Activated effector memory CD4-positive, alpha-beta T cell treated with Interleukin-2 at 50 U/mL for 16 hours (primary cell): Measurements from ENCODE around the gene PTPRO.

Experiments used
- DNase-seq: peaks from one replicate; pipeline ENCODE4 v3.0.0-alpha.2; 2020

Gene PTPRO

DNA sequence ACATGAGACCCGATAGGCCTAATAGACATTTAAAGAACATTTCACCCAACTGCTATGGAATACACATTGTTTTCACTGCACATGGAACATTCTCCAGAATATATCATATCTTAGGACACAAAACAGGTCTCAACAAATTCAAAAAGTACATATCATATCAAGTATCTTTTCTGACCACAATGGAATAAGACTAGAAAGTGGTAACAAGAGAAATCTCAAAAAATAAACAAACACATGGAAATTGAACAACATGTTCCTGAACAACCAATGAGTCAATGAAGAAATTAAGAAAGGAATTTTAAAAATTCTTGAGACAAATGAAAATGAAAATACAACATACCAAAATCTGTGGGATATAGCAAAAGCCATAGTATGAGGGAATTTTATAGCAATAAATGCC, 208.1 kb downstream of the PTPRO start:
- no peak for DNase-seq

DNA sequence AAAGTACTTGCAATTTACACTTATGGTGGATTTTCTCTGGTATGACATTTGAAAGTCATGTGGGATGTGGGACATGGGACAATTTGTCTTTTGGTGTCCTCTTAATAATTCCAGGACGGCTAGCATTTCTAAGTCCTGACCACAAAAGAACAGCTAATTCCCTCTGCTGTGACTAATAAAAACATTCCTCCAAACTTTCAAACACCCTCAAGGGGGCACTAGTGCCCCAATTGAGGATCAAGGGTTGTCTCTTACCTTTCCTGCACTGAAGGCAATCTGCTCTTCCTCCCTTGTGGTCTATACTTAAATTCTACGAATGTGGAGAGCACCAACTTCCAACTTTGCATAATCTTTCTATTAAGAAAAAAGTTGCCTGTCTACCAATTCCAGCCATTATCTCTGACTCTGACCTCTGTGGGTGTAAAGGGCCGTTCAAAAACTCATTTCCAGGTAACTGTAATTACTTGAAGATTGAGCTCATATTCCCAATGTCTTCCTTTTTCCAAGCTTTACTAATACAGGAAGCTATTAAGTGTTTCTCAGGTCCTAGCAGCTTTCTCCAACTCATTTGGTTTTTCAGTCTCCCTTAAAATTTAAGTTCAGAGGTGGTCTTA, 210.2 kb downstream of the PTPRO start:
- peak; percentile 23 for DNase-seq

DNA sequence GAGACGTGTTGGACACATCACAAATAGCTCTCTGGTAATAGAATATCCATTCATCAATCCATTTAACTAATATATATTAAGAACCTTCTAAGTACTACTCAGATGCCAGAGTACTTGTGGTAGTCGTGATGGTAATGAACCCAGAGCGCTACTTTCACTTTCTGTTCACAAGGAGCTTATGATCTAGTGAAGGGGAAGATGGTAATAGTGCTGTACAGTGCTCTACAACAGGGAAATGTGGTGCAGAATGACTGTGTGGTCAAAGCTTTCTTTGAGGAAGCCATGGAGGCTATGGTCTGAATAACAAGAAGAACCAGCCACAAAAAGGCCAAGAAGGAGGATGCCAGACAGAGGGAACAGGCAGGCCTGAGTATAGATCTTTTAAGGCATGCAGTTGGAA, 212.0 kb downstream of the PTPRO start:
- DNase-seq: no peak

DNA sequence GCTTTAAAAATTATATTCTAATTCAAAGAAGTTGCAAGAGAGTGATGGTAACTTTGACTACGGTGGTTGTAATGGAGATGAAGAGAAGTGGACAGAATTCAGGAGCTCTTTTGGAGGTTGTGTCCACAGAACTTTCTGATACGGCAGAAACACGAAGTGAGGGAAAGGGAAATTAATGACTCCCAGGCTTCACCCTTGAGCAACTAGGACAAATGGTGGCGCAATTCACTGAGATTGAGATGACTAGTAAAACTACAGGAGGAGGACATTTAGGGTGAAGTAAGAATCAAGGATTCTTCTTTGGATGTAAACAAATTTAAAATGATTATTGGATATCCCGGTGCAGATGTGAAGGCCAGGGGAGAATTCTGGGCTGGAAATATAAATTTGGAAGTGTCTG, 212.6 kb downstream of the PTPRO start:
- no peak for DNase-seq

DNA sequence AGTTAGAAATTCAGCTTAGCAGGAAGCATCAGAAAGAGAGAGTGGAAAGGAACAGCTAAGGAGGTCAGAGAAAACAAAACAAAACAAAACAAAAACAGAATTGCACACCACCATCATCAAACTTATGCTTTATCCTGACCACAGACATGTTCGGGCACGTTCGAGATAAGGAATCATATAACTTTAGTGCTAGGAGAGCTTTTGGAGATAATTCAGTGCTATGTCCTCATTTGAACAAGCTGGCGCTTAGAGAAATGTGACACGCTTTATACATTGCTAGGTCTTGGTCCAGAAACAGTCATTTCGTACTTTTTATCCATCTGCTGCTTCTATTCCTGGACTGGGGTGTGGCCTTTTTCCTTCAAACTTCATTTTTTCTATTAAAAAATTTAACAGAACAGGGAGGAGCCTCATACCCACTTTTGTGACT, 213.1 kb downstream of the PTPRO start:
- DNase-seq: no peak

DNA sequence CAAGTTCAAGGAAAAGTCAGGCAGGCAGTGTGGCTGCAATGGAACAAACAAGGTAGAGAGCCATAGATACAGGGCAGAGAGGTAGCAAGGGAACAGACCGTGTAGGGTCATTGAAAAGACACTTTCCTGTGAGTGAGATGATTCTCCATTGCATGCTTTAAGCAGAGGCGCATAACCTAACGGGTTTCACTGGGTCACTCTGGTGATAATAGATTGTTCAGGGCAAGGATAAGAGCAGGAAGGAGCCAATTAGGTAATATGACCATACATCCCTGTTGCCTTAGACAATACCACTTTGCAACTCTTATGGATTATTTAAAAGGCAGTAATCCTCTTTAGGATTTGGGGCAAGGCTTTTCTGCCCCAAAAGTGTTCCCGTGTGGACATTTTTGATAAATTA, 214.1 kb downstream of the PTPRO start:
- DNase-seq: no peak

DNA sequence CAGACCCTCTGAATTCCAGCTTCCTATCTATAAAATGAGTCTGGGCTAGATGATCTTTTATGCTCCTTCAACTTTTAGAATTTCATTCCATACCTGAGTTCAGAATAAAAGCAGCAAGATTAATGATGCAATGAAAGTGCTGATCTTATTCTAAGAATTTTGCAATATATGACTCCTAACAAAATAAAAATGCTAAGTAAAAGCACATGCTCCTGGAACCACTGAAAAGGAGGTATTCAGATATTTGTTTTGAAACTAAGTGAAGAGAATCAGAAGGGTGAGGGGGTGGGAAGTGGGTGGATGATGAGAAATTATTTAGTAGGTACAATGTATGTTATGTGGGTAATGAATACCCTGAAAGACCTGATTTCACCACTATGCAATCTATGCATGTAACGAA, 216.6 kb downstream of the PTPRO start:
- no peak for DNase-seq

DNA sequence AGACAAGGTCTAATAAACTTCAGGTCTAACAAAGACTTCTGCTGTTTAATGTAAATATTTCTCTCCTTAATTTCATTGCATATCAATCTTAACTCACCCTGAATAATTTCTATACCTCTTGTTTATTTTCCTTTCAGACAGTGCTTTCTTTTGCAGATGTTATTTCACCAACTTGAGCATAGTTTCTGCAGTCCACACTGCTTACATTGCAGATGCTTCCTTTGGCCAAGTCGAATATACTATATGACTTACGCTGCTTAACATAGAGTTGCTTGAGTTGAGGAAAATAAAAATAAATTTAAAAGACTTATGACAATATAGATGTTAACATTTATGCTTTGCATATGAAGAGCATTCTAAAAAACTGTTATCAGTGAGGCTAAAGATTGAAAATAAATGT, 217.7 kb downstream of the PTPRO start:
- DNase-seq: no peak

DNA sequence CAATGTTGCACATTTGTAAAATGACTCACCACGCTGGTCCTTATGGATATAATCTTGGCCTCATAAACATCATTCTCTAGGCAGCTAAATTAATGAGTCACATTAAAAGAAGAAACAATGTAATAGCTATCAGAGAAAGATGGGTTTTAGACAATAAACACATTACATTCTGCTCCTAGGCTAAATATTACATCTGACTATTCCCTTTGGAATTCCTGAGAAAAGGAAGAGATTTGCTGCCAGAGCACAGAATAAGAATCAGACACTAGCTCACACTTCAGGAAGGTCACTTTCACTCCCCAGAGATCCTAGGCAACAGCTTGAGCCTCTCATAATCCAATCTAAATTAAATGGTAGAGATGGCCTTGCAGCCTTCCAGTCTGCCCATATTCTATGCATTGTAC, 218.2 kb downstream of the PTPRO start:
- DNase-seq: no peak

DNA sequence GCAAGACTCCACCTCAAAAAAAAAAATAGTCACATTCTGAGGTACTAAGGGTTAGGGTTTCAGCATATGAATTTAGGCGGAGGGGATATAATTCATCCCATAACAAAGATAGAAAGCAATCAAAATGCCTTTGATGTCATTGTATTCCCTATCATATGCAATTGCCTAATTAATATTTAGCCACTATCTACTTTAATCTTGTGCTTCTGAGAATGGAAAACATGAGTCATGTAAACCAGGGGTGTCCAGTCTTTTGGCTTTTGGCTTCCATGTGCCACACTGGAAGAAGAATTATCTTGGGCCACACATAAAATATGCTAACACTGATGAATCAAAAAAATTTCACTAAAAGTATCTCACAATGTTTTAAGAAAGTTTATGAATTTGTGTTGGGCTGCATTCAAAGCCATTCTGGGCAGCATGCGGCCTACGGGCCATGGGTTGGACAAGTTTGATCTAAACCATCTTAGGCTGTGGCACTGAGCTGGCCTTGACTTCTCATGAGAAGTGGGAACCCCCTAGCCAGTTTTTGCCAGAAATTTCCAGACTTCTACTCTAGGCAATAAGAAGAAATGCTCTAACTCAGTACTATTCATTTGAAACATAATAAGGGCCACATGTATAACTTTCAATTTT, 219.8 kb downstream of the PTPRO start:
- no peak for DNase-seq

DNA sequence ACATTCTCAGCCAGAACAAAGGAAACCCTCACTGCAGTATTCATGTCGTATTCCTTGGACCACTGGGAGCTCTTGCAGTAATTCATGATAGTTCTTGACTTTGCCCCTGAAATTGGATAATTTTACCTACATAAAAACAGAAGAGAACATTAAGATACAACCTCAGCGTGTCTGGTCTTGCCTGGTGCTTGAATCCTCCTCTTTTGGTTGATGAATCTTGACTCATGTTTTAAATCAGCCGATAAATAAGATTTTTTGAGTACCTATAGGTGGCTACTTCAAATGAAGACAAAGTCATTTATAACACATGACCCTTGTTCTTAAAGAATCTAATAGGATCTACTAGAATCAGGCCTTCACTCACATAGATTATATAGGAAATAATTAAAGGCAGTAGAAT, 221.0 kb downstream of the PTPRO start:
- no peak for DNase-seq

DNA sequence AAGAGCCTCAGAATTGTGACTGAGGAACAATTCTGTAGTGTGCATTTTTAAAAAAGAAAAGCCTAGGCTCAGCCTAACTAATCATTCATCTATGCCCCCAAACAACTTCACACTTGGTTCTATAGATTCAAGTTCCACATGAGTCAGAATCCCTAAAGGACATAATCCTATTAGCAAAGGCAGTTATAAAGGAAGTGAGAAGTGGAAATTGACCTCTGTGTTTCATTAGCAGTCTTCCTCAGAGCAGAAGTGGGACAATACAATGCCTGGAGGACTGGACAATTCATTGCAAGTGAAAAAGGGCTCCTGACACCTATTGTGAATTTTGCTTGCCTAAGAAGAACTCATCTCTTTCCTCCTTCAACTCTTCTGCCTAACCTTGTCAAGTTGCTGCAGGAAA, 222.3 kb downstream of the PTPRO start:
- no peak for DNase-seq

DNA sequence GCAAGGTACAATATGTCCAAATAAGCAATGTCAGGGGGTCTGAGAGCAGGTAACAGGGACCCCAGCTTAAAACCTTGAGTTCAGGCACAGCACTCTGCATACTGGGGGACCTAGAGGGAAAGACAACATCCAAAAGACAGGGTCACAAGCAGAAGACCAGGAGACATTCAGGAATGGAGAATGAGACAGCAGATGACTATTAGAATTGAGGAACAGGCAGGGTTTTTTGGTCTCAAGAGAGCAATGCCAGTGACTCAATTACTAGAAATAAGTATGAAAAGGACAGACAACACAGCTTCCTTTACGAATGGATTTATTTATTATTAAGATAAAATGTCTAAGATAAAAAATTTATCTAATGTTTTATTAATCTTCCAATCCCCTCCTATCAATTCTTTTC, 223.0 kb downstream of the PTPRO start:
- no peak for DNase-seq

DNA sequence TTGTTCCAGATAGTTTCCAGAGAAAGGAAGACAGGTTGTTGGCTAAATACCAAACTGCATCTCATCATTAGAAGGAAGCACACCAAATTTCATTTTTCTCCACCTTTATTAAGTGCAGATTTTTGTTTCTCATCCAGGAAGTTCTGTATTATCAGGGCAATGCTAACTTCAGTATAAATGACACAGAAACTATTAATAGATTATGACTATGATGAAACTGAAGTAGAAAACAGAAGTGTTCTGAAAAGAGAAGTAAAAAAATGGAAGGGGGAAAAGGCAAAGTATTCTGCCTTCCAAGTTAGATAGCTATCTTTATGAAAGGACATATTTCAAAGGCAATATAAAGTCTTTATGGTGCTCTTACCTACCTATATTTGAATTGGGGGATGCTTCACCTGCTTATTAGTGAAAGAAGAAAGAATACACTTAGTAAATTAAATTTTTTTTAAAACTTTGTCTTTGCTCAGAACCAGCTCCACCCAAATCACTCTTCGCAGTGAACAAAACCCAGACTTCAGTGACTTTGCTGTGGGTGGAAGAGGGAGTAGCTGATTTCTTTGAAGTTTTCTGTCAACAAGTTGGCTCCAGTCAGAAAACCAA, 223.9 kb downstream of the PTPRO start:
- DNase-seq: no peak

DNA sequence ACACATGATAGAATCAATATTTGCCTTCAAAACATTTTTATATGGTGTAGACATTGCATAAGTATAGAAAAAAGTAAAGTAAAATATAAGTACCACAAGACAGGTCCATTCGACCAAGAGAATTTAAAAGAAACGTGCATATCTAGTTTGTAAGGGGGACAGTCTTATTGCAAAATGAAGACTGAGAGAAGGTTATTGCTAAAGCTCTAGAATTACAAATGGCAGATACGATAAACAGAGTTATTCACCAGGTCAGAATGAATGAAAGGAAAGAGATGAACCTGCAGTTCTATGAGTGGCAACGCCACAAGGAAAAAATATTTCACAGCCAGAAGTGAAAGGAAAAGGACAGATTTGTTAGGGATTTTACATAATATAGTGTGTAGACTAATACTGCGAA, 224.8 kb downstream of the PTPRO start:
- DNase-seq: no peak

DNA sequence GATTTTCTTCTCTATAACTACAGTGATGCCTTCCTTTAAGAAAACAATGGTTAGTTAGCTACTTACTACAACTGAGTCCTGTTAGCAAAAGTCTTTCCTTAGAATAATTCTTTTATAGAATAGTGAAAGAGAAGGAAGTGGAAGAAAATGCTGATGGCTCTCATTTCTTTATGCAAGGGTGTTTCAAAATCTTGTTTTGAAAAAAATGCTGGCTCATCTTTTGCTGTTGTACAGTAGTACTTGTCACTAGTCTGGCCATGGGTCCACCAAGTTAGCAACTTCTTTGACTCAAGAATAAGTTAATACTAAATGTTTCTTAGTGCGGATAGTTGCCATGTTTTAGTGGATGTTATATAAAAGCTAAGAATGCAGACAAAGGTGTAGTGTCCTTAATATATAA, 225.4 kb downstream of the PTPRO start:
- no peak for DNase-seq

DNA sequence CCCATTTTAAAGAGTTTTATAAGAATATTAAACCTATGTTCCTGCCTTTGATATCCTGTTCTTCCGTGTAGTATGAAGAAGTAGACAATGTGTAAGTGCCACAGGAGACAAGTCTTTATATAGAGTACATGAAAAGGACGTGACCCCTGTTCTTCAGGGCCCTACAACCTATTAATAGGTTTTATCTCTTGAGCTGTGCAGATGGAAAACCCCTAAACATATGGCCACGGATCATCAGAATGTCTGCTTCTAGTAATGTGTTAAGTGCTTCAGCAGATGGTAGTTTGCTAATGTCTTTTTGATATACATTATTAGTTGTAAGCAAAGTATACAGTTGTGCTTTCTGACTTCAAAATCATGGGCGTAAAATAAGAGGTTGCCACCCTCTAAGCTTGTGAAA, 228.5 kb downstream of the PTPRO start:
- DNase-seq: no peak

DNA sequence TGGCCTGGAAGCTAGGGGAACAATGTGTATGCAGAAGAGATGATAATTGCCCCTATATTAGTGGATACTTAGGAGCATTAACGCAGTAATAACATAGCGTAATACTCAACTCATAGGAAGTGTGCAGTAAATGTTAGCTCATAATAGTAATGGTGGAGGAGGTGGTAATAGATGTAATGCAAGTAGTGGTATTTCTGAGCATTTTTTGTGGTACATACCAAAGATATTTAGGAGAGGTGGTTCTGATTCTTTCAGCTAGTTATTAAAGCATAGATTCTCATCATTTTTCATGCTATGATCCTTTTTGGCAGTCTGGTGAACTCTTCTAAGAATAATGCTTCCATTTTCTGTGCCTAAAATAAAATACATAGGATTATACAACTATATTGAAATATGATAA, 233.1 kb downstream of the PTPRO start:
- no peak for DNase-seq

DNA sequence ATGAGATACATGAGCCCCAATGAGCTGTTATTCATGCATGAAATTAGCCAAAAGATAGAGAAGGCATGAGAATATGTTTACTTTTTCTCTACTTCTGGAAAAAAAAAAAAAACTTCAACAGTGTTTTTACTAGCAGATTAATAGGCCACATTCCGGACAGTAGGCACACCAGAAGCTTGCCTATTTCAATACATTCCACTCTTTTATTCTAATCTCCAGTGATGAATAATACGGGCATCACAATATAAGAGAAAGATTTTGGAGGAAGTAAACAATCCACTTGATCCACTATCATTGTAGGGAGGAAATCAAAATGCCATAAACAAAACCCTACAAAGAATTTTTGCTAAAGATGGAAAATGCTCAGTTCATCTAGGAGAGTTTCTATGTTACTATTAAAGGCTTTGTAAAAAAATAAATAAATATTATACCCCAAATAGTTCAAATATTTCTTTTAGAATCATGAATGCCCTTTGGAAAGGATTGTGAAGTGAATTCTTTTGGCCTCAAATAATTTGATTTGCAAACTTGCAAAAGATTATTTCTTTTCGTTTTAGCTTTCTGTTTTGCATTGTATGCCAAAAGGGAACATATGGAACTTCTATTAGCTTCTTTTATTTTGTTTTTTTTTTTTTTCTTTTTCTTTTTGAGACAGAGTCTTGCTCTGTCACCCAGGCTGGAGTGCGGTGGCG, 234.2 kb downstream of the PTPRO start:
- DNase-seq: no peak

DNA sequence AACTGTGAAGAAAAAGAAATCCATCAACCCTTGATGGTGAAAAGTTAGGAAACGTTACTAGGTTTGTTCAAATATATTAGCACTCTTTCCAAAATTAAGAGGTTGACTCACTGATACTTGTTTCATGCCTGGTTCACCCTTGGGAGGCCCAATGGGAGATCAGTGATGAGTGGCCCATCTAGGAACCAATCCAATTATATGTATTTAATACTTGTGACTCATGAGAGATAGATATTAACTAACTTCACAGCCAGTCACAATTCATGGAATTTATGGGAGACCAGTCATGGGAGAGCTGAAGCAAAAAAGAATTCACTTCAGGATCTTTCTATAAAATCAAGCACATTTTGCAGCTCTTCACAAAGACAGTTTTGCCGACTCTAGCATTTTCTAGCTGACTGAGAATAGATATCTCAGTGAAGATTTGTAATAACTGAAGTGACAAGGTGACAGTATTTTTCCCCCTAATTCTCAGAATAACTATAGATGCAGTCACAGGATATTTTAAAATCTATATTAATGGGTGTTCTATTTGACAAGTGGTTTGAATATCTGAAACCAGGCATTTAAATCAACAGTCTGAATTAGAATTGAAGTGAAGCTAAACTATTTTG, 236.7 kb downstream of the PTPRO start:
- no peak for DNase-seq

DNA sequence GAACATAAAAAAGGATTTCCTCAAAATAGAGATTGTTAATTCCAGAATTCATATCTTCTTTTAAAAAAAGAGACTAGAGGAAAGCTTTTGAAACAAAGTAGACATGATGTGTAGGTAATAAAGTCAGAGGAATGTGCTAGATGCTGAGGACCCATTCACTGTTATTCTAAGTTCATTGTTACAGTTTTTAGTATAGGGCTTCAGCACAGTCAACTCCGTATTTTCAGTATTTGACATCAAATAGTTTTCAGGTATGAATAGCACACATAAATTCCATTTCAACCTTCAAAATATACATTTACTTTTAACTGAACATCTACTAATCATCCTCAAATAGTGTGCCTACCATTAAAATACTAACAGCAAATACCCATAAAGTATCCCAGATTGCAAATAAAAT, 239.1 kb downstream of the PTPRO start:
- no peak for DNase-seq

DNA sequence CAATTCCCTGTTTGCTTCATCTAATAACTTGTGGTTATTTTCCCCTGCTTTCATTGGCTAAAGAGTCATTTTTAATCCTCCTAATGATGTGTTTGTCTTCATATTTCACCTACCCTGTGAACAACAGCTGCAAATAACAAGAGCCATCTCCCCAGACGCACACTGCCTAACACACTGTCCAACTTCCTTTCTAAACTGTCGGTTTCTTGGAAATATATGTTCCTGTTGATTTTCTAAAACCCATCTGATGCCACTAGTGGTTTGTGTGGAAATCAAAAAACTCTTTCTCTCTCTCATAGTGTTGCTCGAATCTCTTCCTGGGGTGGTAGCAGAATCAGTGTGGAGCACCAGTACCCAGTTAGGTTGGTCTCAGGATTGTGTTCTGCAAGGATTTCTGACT, 240.0 kb downstream of the PTPRO start:
- DNase-seq: no peak

DNA sequence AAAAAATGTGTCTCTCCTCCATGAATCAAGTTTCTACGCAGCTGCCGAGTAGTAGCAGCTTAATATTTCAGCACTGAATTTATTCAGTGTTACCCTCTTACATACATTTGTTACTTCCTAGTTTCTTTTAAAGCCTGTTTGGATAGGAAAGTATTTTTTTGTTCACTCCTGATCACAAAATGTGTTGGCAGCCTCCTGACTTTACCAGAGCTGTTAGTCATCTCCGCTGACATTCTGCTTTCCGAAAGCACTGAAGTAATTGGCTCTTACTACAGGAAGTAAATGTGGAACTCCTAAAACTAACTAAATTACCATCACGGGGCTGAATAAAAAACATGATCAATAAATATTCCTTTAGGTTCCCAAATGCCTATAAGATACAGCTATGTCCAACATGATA, 241.4 kb downstream of the PTPRO start:
- DNase-seq: no peak

DNA sequence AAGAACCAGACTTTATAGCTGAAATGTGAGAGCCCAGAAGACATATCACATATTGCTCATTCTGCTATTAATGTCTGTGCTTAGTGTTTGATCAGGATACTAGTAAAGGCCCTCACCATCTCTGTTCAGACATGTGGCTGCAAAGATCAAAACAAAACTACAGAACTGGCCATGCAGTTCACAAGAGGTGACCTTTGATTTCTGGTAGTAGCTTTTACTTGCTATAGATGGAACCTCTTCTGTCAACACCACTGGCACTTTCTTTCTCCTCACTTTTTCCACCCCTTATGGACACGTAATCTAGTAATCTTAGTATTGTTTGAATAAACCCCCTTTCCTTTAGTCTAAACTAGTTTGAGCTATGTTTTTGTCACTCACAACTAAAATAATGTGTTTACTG, 252.0 kb downstream of the PTPRO start:
- no peak for DNase-seq
